Measurements from ENCODE around the gene ATP5F1C. TPM values are rescaled to one million over a fixed set of nuclear protein-coding genes. Genes with fewer than 3 reads are reported as not detected.

The ATP5F1C gene
- total RNA-seq, 2 experiments from 2014 or later: 273 to 278 TPM

- DNase-seq: no peak
- Mint-ChIP-seq H3K27me3 (no peaks in the 10 kb centered on the region), H3K4me3 (no peak overlapping the region), H3K27ac (no peak overlapping the region), H3K9me3 (no peaks in the 10 kb centered on the region), H3K4me1 (peaks cover 3% of the 10 kb centered on the region), H3K36me3 (ENCODE audit: low read depth) (peaks cover 23% of the 10 kb centered on the region)
- CTCF ChIA-PET: no interaction called here
- POLR2A ChIA-PET: no interaction called here
Measured at GRCh38 chr10:7826971-7827370, 39.0 kb downstream of the ATP5F1C start.

GRCh38 chr10:7829289-7829834, 41.4 kb downstream of the ATP5F1C start:
- peaks cover 8% of the 10 kb centered on the region for H3K4me1 Mint-ChIP-seq
- H3K9me3 Mint-ChIP-seq: no peaks in the 10 kb centered on the region
- peaks cover 39% of the 10 kb centered on the region for H3K36me3 Mint-ChIP-seq (ENCODE audit: low read depth)
- no peaks in the 10 kb centered on the region for H3K27me3 Mint-ChIP-seq
- ChIA-PET POLR2A (no interaction called here), CTCF (interaction anchor here (1.0 kb wide), 1 partner anchor 10 kb away, joined by 4 read pairs; no protein-coding TSS in a partner anchor)
- no peak for DNase-seq
- no peak overlapping the region for H3K27ac Mint-ChIP-seq
- no peak overlapping the region for H3K4me3 Mint-ChIP-seq

GRCh38 chr10:7832060-7832459, 44.1 kb downstream of the ATP5F1C start:
- Mint-ChIP-seq H3K27me3 (no peaks in the 10 kb centered on the region), H3K4me3 (no peak overlapping the region), H3K4me1 (peaks cover 11% of the 10 kb centered on the region), H3K27ac (no peak overlapping the region), H3K36me3 (ENCODE audit: low read depth) (peaks cover 44% of the 10 kb centered on the region), H3K9me3 (no peaks in the 10 kb centered on the region)
- no peak for DNase-seq
- ChIA-PET CTCF (no interaction called here), POLR2A (no interaction called here)

- no peak overlapping the region for H3K4me3 Mint-ChIP-seq
- ChIA-PET CTCF (no interaction called here), POLR2A (no interaction called here)
- peaks cover 11% of the 10 kb centered on the region for H3K4me1 Mint-ChIP-seq
- H3K27ac Mint-ChIP-seq: no peak overlapping the region
- DNase-seq: no peak
- H3K27me3 Mint-ChIP-seq: no peaks in the 10 kb centered on the region
- H3K9me3 Mint-ChIP-seq: no peaks in the 10 kb centered on the region
- H3K36me3 Mint-ChIP-seq (ENCODE audit: low read depth): peaks cover 44% of the 10 kb centered on the region
Measured at GRCh38 chr10:7833210-7833609, 45.2 kb downstream of the ATP5F1C start.

- Mint-ChIP-seq H3K36me3 (ENCODE audit: low read depth) (peaks cover 44% of the 10 kb centered on the region), H3K4me1 (peaks cover 11% of the 10 kb centered on the region), H3K9me3 (no peaks in the 10 kb centered on the region), H3K27me3 (no peaks in the 10 kb centered on the region), H3K27ac (no peak overlapping the region), H3K4me3 (no peak overlapping the region)
- DNase-seq: no peak
- ChIA-PET POLR2A (no interaction called here), CTCF (no interaction called here)
Measured at GRCh38 chr10:7834262-7834661, 46.3 kb downstream of the ATP5F1C start.

- DNase-seq: no peak
- no peaks in the 10 kb centered on the region for H3K9me3 Mint-ChIP-seq
- CTCF ChIA-PET: no interaction called here
- H3K4me1 Mint-ChIP-seq: peaks cover 8% of the 10 kb centered on the region
- POLR2A ChIA-PET: no interaction called here
- H3K4me3 Mint-ChIP-seq: no peak overlapping the region
- H3K27me3 Mint-ChIP-seq: no peaks in the 10 kb centered on the region
- H3K27ac Mint-ChIP-seq: no peak overlapping the region
- H3K36me3 Mint-ChIP-seq (ENCODE audit: low read depth): peaks cover 44% of the 10 kb centered on the region
Measured at GRCh38 chr10:7836571-7836970, 48.6 kb downstream of the ATP5F1C start.

GRCh38 chr10:7846591-7846990, 58.6 kb downstream of the ATP5F1C start:
- Mint-ChIP-seq H3K27me3 (no peaks in the 10 kb centered on the region), H3K9me3 (no peaks in the 10 kb centered on the region), H3K4me1 (no peaks in the 10 kb centered on the region), H3K27ac (no peak overlapping the region), H3K4me3 (no peak overlapping the region), H3K36me3 (ENCODE audit: low read depth) (peaks cover under 1% of the 10 kb centered on the region)
- no peak for DNase-seq
- ChIA-PET POLR2A (no interaction called here), CTCF (no interaction called here)

- H3K27me3 Mint-ChIP-seq: no peaks in the 10 kb centered on the region
Measured at GRCh38 chr10:7853226-7853842, 65.4 kb downstream of the ATP5F1C start.

GRCh38 chr10:7853890-7854289, 65.9 kb downstream of the ATP5F1C start:
- no peak overlapping the region for H3K4me3 Mint-ChIP-seq
- H3K27ac Mint-ChIP-seq: no peak overlapping the region
- H3K27me3 Mint-ChIP-seq: no peaks in the 10 kb centered on the region
- H3K36me3 Mint-ChIP-seq (ENCODE audit: low read depth): peaks cover 3% of the 10 kb centered on the region
- ChIA-PET CTCF (no interaction called here), POLR2A (no interaction called here)
- no peaks in the 10 kb centered on the region for H3K4me1 Mint-ChIP-seq
- H3K9me3 Mint-ChIP-seq: no peaks in the 10 kb centered on the region
- DNase-seq: no peak

More at GRCh38 chr10:7853226-7853842, 65.4 kb downstream of the ATP5F1C start:
- Mint-ChIP-seq H3K4me1 (no peaks in the 10 kb centered on the region), H3K9me3 (no peaks in the 10 kb centered on the region), H3K4me3 (no peak overlapping the region), H3K36me3 (ENCODE audit: low read depth) (peaks cover 3% of the 10 kb centered on the region), H3K27ac (no peak overlapping the region)
- POLR2A ChIA-PET: no interaction called here
- DNase-seq: no peak
- CTCF ChIA-PET: no interaction called here

GRCh38 chr10:7855205-7855604, 67.2 kb downstream of the ATP5F1C start:
- POLR2A ChIA-PET: interaction anchor here (1.0 kb wide), 1 partner anchor 37 kb away, joined by 4 read pairs; the partner anchor contains the start of gene TAF3
- CTCF ChIA-PET: no interaction called here

GRCh38 chr10:7856678-7857077, 68.7 kb downstream of the ATP5F1C start:
- ChIA-PET POLR2A (no interaction called here), CTCF (no interaction called here)
- Mint-ChIP-seq H3K36me3 (ENCODE audit: low read depth) (peaks cover 16% of the 10 kb centered on the region), H3K27me3 (no peaks in the 10 kb centered on the region), H3K4me3 (no peak overlapping the region), H3K4me1 (no peaks in the 10 kb centered on the region), H3K9me3 (peaks cover 11% of the 10 kb centered on the region), H3K27ac (no peak overlapping the region)
- no peak for DNase-seq

More at GRCh38 chr10:7855205-7855604, 67.2 kb downstream of the ATP5F1C start:
- Mint-ChIP-seq H3K27ac (no peak overlapping the region), H3K36me3 (ENCODE audit: low read depth) (peaks cover 9% of the 10 kb centered on the region), H3K4me1 (no peaks in the 10 kb centered on the region), H3K4me3 (no peak overlapping the region), H3K9me3 (peaks cover 5% of the 10 kb centered on the region), H3K27me3 (no peaks in the 10 kb centered on the region)
- no peak for DNase-seq

GRCh38 chr10:7857262-7857661, 69.3 kb downstream of the ATP5F1C start:
- H3K27ac Mint-ChIP-seq: no peak overlapping the region
- peaks cover 21% of the 10 kb centered on the region for H3K36me3 Mint-ChIP-seq (ENCODE audit: low read depth)
- ChIA-PET POLR2A (no interaction called here), CTCF (no interaction called here)
- no peaks in the 10 kb centered on the region for H3K27me3 Mint-ChIP-seq
- no peak for DNase-seq
- H3K9me3 Mint-ChIP-seq: peaks cover 16% of the 10 kb centered on the region
- no peak overlapping the region for H3K4me3 Mint-ChIP-seq
- no peaks in the 10 kb centered on the region for H3K4me1 Mint-ChIP-seq
